Measurements from ENCODE around the gene TBC1D12.

Gene TBC1D12

GRCh38 chr10:94409021-94409657, 6.8 kb downstream of the TBC1D12 start:
- no peak for DNase-seq

- no peak for DNase-seq
Observed at GRCh38 chr10:94411304-94411703, 9.0 kb downstream of the TBC1D12 start.

- DNase-seq: no peak
Observed at GRCh38 chr10:94412449-94412848, 10.1 kb downstream of the TBC1D12 start.

GRCh38 chr10:94413361-94413760, 11.0 kb downstream of the TBC1D12 start:
- no peak for DNase-seq

- no peak for DNase-seq
Observed at GRCh38 chr10:94416896-94417295, 14.6 kb downstream of the TBC1D12 start.

- DNase-seq: no peak
Observed at GRCh38 chr10:94417321-94417720, 15.0 kb downstream of the TBC1D12 start.

GRCh38 chr10:94420516-94420915, 18.2 kb downstream of the TBC1D12 start:
- DNase-seq: no peak

GRCh38 chr10:94420998-94421528, 18.7 kb downstream of the TBC1D12 start:
- DNase-seq: no peak

- DNase-seq: no peak
Observed at GRCh38 chr10:94423627-94424026, 21.3 kb downstream of the TBC1D12 start.

- DNase-seq: no peak
Observed at GRCh38 chr10:94424714-94425337, 22.5 kb downstream of the TBC1D12 start.

GRCh38 chr10:94425942-94426341, 23.6 kb downstream of the TBC1D12 start:
- DNase-seq: no peak

- no peak for DNase-seq
Observed at GRCh38 chr10:94427166-94427565, 24.8 kb downstream of the TBC1D12 start.

- no peak for DNase-seq
Observed at GRCh38 chr10:94428766-94429707, 26.7 kb downstream of the TBC1D12 start.

- no peak for DNase-seq
Observed at GRCh38 chr10:94430701-94431100, 28.4 kb downstream of the TBC1D12 start.

GRCh38 chr10:94432443-94432842, 30.1 kb downstream of the TBC1D12 start:
- no peak for DNase-seq

- no peak for DNase-seq
Observed at GRCh38 chr10:94439275-94439861, 37.0 kb downstream of the TBC1D12 start.

GRCh38 chr10:94440096-94440495, 37.8 kb downstream of the TBC1D12 start:
- DNase-seq: no peak

GRCh38 chr10:94443047-94443446, 40.7 kb downstream of the TBC1D12 start:
- no peak for DNase-seq

- DNase-seq: no peak
Observed at GRCh38 chr10:94443549-94443948, 41.2 kb downstream of the TBC1D12 start.

- no peak for DNase-seq
Observed at GRCh38 chr10:94450782-94451181, 48.4 kb downstream of the TBC1D12 start.

- no peak for DNase-seq
Observed at GRCh38 chr10:94451883-94452519, 49.7 kb downstream of the TBC1D12 start.

GRCh38 chr10:94456942-94457341, 54.6 kb downstream of the TBC1D12 start:
- no peak for DNase-seq

- no peak for DNase-seq
Observed at GRCh38 chr10:94459385-94459784, 57.0 kb downstream of the TBC1D12 start.

Measured in hematopoietic multipotent progenitor cell treated with erythropoietin and hydrocortisone succinate and interleukin-3 and kit ligand, for 8 days (in vitro differentiated cells).